ENCODE measurements around the gene TTLL3. TPM values are rescaled to one million over a fixed set of nuclear protein-coding genes. Genes with fewer than 3 reads are reported as not detected.
"Not testable (repeated sequence)": the region's sequence is repeated elsewhere in the genome, so short reads cannot be mapped to it uniquely, and the experiment has no call there.

The TTLL3 gene
- total RNA-seq, 1 donor from 2014 or later, result 34.4 TPM

GRCh38 chr3:9846231-9846630 lies 36.2 kb downstream of the TTLL3 start:
- Mint-ChIP-seq H3K36me3 (ENCODE audit: low read depth, unreplicated experiment) (peaks cover 5% of the 10 kb centered on the region), H3K27ac (ENCODE audit: unreplicated experiment) (no peak overlapping the region), H3K27me3 (ENCODE audit: unreplicated experiment) (no peaks in the 10 kb centered on the region), H3K4me1 (ENCODE audit: unreplicated experiment) (peaks cover 9% of the 10 kb centered on the region), H3K9me3 (ENCODE audit: unreplicated experiment) (no peaks in the 10 kb centered on the region), H3K4me3 (ENCODE audit: unreplicated experiment) (no peak overlapping the region)
- no peak for DNase-seq (ENCODE audit: low spot score)
- TF ChIP-seq, protein P1, sequence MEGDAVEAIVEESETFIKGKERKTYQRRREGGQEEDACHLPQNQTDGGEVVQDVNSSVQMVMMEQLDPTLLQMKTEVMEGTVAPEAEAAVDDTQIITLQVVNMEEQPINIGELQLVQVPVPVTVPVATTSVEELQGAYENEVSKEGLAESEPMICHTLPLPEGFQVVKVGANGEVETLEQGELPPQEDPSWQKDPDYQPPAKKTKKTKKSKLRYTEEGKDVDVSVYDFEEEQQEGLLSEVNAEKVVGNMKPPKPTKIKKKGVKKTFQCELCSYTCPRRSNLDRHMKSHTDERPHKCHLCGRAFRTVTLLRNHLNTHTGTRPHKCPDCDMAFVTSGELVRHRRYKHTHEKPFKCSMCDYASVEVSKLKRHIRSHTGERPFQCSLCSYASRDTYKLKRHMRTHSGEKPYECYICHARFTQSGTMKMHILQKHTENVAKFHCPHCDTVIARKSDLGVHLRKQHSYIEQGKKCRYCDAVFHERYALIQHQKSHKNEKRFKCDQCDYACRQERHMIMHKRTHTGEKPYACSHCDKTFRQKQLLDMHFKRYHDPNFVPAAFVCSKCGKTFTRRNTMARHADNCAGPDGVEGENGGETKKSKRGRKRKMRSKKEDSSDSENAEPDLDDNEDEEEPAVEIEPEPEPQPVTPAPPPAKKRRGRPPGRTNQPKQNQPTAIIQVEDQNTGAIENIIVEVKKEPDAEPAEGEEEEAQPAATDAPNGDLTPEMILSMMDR (IDR thresholded peaks at IDR 0.05; ENCODE audit: unreplicated experiment), result no peak

DNA sequence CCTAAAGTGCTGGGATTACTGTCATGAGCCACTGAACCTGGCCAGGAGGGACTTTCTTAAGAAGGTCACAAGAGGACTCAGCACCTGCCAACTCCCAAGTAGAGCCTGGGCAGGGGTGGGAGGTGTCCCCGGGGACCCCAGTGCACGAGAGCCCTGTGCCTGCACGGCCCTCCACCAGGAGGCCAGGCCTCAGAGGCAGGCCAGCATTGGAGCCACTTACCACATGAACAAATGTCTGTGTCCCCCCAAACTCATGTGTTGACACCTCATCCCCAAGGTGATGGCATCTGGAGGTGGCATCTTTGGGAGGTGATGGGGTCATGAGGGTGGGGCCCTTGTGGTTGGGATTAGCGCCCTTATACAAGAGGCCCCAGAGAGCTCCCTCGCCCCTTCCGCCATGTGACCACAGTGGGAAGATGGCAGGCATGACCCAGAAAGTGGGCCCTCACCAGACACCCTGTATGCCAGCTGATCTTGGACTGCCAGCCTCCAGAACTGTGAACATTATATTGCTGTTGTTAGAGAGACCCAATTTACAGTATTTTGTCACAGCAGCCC lies 36.9 kb downstream of the TTLL3 start:
- no peaks in the 10 kb centered on the region for H3K9me3 Mint-ChIP-seq (ENCODE audit: unreplicated experiment)
- no peak for DNase-seq (ENCODE audit: low spot score)
- H3K27me3 Mint-ChIP-seq (ENCODE audit: unreplicated experiment), result no peaks in the 10 kb centered on the region
- H3K4me1 Mint-ChIP-seq (ENCODE audit: unreplicated experiment), result peaks cover 6% of the 10 kb centered on the region
- TF ChIP-seq, protein P1 (IDR thresholded peaks at IDR 0.05; ENCODE audit: unreplicated experiment), result no peak
- peaks cover 4% of the 10 kb centered on the region for H3K36me3 Mint-ChIP-seq (ENCODE audit: low read depth, unreplicated experiment)
- H3K4me3 Mint-ChIP-seq (ENCODE audit: unreplicated experiment), result no peak overlapping the region
- H3K27ac Mint-ChIP-seq (ENCODE audit: unreplicated experiment), result no peak overlapping the region

DNA sequence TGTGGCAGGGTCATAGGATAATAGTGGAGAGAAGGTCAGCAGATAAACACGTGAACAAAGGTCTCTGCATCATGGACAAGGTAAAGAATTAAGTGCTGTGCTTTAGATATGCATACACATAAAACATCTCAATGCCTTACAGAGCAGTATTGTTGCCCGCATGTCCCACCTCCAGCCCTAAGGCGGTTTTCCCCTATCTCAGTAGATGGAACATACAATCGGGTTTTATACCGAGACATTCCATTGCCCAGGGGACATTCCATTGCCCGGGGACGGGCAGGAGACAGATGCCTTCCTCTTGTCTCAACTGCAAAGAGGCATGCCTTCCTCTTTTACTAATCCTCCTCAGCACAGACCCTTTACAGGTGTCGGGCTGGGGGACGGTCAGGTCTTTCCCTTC lies 37.8 kb downstream of the TTLL3 start:
- H3K4me3 Mint-ChIP-seq (ENCODE audit: unreplicated experiment); DNase-seq (ENCODE audit: low spot score); H3K36me3 Mint-ChIP-seq (ENCODE audit: low read depth, unreplicated experiment); H3K27me3 Mint-ChIP-seq (ENCODE audit: unreplicated experiment); H3K4me1 Mint-ChIP-seq (ENCODE audit: unreplicated experiment); H3K27ac Mint-ChIP-seq (ENCODE audit: unreplicated experiment); H3K9me3 Mint-ChIP-seq (ENCODE audit: unreplicated experiment): not testable (repeated sequence)

- not testable (repeated sequence) for H3K36me3 Mint-ChIP-seq (ENCODE audit: low read depth, unreplicated experiment); H3K9me3 Mint-ChIP-seq (ENCODE audit: unreplicated experiment); H3K27ac Mint-ChIP-seq (ENCODE audit: unreplicated experiment); H3K4me1 Mint-ChIP-seq (ENCODE audit: unreplicated experiment); DNase-seq (ENCODE audit: low spot score); H3K4me3 Mint-ChIP-seq (ENCODE audit: unreplicated experiment); H3K27me3 Mint-ChIP-seq (ENCODE audit: unreplicated experiment)
Measured at GRCh38 chr3:9848860-9849259, 38.8 kb downstream of the TTLL3 start.

DNA sequence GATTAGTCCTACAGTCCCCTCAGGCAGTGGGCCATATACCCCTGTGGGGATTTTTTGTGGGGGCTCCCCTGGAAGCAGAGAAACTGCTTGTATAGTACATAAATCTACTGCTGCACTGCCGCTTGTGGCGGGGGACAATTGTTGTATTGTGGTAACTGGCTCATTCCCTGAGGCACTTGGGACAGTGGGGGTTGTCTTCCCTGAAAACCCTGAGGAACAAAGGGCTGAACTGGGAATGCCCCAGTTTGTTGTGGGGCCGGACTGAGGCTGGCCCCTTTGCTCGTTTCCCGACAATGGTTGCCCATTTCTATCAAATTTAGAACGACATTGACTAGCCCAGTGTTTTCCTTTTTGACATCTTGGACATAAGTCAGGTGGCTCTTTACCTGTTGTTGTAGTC lies 41.3 kb downstream of the TTLL3 start:
- H3K36me3 Mint-ChIP-seq (ENCODE audit: low read depth, unreplicated experiment), result not testable (repeated sequence)

DNA sequence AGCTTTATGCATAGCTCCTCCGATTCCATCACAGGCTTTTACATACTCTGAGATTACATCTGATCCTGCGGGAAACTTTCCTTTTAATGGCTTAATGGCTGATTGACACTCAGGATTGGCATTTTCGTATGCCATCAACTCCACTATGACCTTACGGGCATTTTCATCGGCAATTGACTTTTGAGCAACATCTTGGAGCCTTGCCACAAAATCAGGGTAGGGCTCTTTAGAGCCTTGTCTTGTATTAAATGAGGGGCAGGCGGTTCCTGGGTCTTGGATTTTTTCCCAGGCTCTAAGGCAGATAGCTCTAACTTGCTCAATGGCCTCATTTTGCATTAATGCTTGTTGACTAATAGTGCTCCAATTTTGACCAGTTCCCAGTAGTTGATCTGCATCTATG lies 41.9 kb downstream of the TTLL3 start:
- H3K4me1 Mint-ChIP-seq (ENCODE audit: unreplicated experiment); H3K27ac Mint-ChIP-seq (ENCODE audit: unreplicated experiment); H3K9me3 Mint-ChIP-seq (ENCODE audit: unreplicated experiment); H3K4me3 Mint-ChIP-seq (ENCODE audit: unreplicated experiment); H3K36me3 Mint-ChIP-seq (ENCODE audit: low read depth, unreplicated experiment); H3K27me3 Mint-ChIP-seq (ENCODE audit: unreplicated experiment); DNase-seq (ENCODE audit: low spot score): not testable (repeated sequence)

More for the DNA sequence above, 41.3 kb downstream of the TTLL3 start:
- not testable (repeated sequence) for H3K27me3 Mint-ChIP-seq (ENCODE audit: unreplicated experiment); H3K27ac Mint-ChIP-seq (ENCODE audit: unreplicated experiment); DNase-seq (ENCODE audit: low spot score); H3K9me3 Mint-ChIP-seq (ENCODE audit: unreplicated experiment); H3K4me3 Mint-ChIP-seq (ENCODE audit: unreplicated experiment); H3K4me1 Mint-ChIP-seq (ENCODE audit: unreplicated experiment)

GRCh38 chr3:9852528-9852927 lies 42.5 kb downstream of the TTLL3 start:
- H3K36me3 Mint-ChIP-seq (ENCODE audit: low read depth, unreplicated experiment), result no peaks in the 10 kb centered on the region
- TF ChIP-seq, protein P1 (IDR thresholded peaks at IDR 0.05; ENCODE audit: unreplicated experiment), result no peak
- H3K27me3 Mint-ChIP-seq (ENCODE audit: unreplicated experiment), result no peaks in the 10 kb centered on the region
- no peak for DNase-seq (ENCODE audit: low spot score)
- H3K9me3 Mint-ChIP-seq (ENCODE audit: unreplicated experiment), result no peaks in the 10 kb centered on the region
- H3K4me3 Mint-ChIP-seq (ENCODE audit: unreplicated experiment), result no peak overlapping the region
- H3K4me1 Mint-ChIP-seq (ENCODE audit: unreplicated experiment), result no peaks in the 10 kb centered on the region
- no peak overlapping the region for H3K27ac Mint-ChIP-seq (ENCODE audit: unreplicated experiment)

- not testable (repeated sequence) for H3K9me3 Mint-ChIP-seq (ENCODE audit: unreplicated experiment); H3K36me3 Mint-ChIP-seq (ENCODE audit: low read depth, unreplicated experiment); H3K27me3 Mint-ChIP-seq (ENCODE audit: unreplicated experiment); H3K27ac Mint-ChIP-seq (ENCODE audit: unreplicated experiment); DNase-seq (ENCODE audit: low spot score); H3K4me1 Mint-ChIP-seq (ENCODE audit: unreplicated experiment); H3K4me3 Mint-ChIP-seq (ENCODE audit: unreplicated experiment)
Measured at GRCh38 chr3:9854291-9854940, 44.4 kb downstream of the TTLL3 start.
